GM18861 (cell line): Measurements from ENCODE around the gene TNNT2.
A peak's percentile ranks its signal among the peaks of the same experiment; 100 is the strongest.

Source experiments
- ATAC-seq: cut with Tn5 transposase; IDR thresholded peaks from one replicate; pipeline ENCODE4 v1.9.1; 2021; ENCODE audit not compliant: unreplicated experiment

The TNNT2 gene

GRCh38 chr1:201404055-201404454 is 26.6 kb upstream of the TNNT2 start:
- no peak for ATAC-seq

- no peak for ATAC-seq
Measured at GRCh38 chr1:201403359-201403758, 25.9 kb upstream of the TNNT2 start.

- ATAC-seq: no peak
Measured at GRCh38 chr1:201401700-201402099, 24.2 kb upstream of the TNNT2 start.

- ATAC-seq: no peak
Measured at GRCh38 chr1:201400852-201401230, 23.4 kb upstream of the TNNT2 start.

- ATAC-seq: no peak
Measured at GRCh38 chr1:201400212-201400851, 22.9 kb upstream of the TNNT2 start.

GRCh38 chr1:201399352-201400126 is 22.1 kb upstream of the TNNT2 start:
- ATAC-seq: no peak

GRCh38 chr1:201399018-201399351 is 21.5 kb upstream of the TNNT2 start, which contains the start of gene LAD1:
Gene LAD1, minus strand, starts transcription at chr1:201399324. Its CDS starts 18 bp downstream, at chr1:201399306.
- ATAC-seq: no peak

- no peak for ATAC-seq
Measured at GRCh38 chr1:201397675-201398074, 20.2 kb upstream of the TNNT2 start.

- ATAC-seq: no peak
Measured at GRCh38 chr1:201396861-201397464, 19.5 kb upstream of the TNNT2 start.

- ATAC-seq: no peak
Measured at GRCh38 chr1:201395936-201396335, 18.5 kb upstream of the TNNT2 start.

GRCh38 chr1:201394591-201394990 is 17.1 kb upstream of the TNNT2 start:
- ATAC-seq: no peak

- ATAC-seq: no peak
Measured at GRCh38 chr1:201393076-201393475, 15.6 kb upstream of the TNNT2 start.

- no peak for ATAC-seq
Measured at GRCh38 chr1:201391651-201392511, 14.4 kb upstream of the TNNT2 start.

GRCh38 chr1:201391225-201391624 is 13.7 kb upstream of the TNNT2 start:
- no peak for ATAC-seq

GRCh38 chr1:201389051-201389450 is 11.6 kb upstream of the TNNT2 start:
- no peak for ATAC-seq

GRCh38 chr1:201386208-201386607 is 8.7 kb upstream of the TNNT2 start:
- ATAC-seq: no peak

GRCh38 chr1:201385299-201385891 is 7.9 kb upstream of the TNNT2 start:
- peak; percentile 78 for ATAC-seq

- ATAC-seq: no peak
Measured at GRCh38 chr1:201384406-201384782, 6.9 kb upstream of the TNNT2 start.

- ATAC-seq: no peak
Measured at GRCh38 chr1:201383647-201384405, 6.3 kb upstream of the TNNT2 start.

GRCh38 chr1:201381130-201381529 is 3.6 kb upstream of the TNNT2 start:
- no peak for ATAC-seq
